Testis (tissue), 3 donors: ENCODE results near the gene ZMIZ2. TPM values are rescaled to one million over a fixed set of nuclear protein-coding genes. Genes with fewer than 3 reads are reported as not detected.

Experiments
- DNase-seq: peaks from one replicate; pipeline ENCODE4 v3.0.0-alpha.2; 2019
- H3K27ac ChIP-seq, 2 donors: fragments of 200-600 bp; sonication (generic); one replicate each; pipeline ENCODE4 v1.5.1; 2019
- H3K27me3 ChIP-seq: fragments of 200-600 bp; sonication (generic); one replicate; pipeline ENCODE4 v1.5.1; 2019
- H3K36me3 ChIP-seq: fragments of 200-600 bp; sonication (generic); one replicate; pipeline ENCODE4 v1.5.1; 2017; ENCODE audit warnings: low read depth; ENCODE audit errors: missing control alignments
- H3K4me1 ChIP-seq: fragments of 200-600 bp; sonication (generic); one replicate; pipeline ENCODE4 v1.5.1; 2019
- H3K4me3 ChIP-seq, 2 donors: fragments of 200-600 bp; sonication (generic); one replicate each; pipeline ENCODE4 v1.5.1; 2017 to 2019
- H3K9me3 ChIP-seq: fragments of 200-600 bp; sonication (generic); one replicate; pipeline ENCODE4 v1.5.1; 2017
- POLR2A ChIP-seq: fragments of 450-650 bp; IDR thresholded peaks from one replicate; pipeline ENCODE4 v1.6.1; 2017; ENCODE audit warnings: antibody characterized with exemption, mild to moderate bottlenecking, moderate library complexity
- WGBS, 2 donors: methylation state at CpG; one replicate each; pipeline ENCODE4 v1.1.5; 2018; 5-methylcytosine and 5-hydroxymethylcytosine counted together
- intact Hi-C: fragments of 100-400 bp; cut with DNase I; formaldehyde crosslinking; loops from one replicate; pipeline ENCODE4 v1.15.1; 2023; ENCODE audit warnings: low total_unique reads
- polyA plus RNA-seq: library from polyadenylated mRNA; stranded (reverse); fragments of 350-450 nt; fragmentation: Illumina TruSeq; extraction: RNeasy Lipid Tissue Mini Kit (QIAGEN cat#74804); gene quantifications from one replicate; pipeline ENCODE4 v1.2.3, GENCODE V29; 2014; ENCODE audit warnings: low read depth, low replicate concordance; ENCODE audit not compliant: insufficient read depth
- total RNA-seq, 2 donors: library from RNA; depleted of rRNA; stranded (reverse); fragments of >200 nt; gene quantifications; one replicate each; pipeline ENCODE4 v1.2.3, GENCODE V29; 2016
- TF ChIP-seq, protein P1 (sequence below), 3 experiments: fragments of 450-650 bp in 2 of 3; fragments of 200-600 bp in 1 of 3; sonication (generic) in 1 of 3; IDR thresholded peaks; one replicate each; pipeline ENCODE4 v1.5.1; 2016 to 2019; ENCODE audit warnings: antibody characterized with exemption in 3 of 3, mild to moderate bottlenecking in 2 of 3, moderate library complexity in 1 of 3

ZMIZ2 gene
- total and polyA plus RNA-seq, 3 donors from 2014 or later = 47.9 to 86.6 (median 85.9) TPM

DNA sequence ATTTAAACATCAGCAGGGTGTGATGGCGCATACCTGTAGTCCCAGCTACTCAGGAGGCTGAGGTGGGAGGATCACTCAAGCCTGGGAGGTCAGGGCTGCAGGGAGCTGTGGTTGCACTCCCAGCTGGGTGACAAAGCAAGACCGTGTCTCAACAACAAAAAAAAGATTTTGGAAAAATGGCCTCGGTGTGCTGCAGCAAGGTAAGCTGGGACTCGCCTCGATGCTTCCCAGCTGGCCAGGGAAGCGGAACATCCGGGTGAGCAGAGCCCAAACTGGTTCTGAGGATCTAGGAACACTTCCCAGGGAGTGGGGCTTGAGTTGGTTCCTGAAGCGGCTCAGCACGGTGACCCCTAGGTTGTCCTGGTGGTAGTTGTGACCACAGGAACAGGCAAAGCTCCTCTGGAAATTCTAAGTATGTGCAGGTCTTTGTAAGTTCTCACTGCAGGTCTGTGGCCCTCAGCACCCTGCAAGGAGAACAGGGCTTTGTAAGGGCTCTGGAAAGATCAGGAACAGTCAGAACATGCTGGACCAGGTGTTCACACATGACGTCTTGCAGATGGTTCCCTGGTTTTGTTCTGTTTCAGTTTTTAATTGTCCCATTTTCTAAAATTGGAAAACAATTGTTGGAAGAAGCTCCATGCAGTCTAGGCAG is 38.6 kb upstream of the ZMIZ2 start:
- TF ChIP-seq, protein P1, sequence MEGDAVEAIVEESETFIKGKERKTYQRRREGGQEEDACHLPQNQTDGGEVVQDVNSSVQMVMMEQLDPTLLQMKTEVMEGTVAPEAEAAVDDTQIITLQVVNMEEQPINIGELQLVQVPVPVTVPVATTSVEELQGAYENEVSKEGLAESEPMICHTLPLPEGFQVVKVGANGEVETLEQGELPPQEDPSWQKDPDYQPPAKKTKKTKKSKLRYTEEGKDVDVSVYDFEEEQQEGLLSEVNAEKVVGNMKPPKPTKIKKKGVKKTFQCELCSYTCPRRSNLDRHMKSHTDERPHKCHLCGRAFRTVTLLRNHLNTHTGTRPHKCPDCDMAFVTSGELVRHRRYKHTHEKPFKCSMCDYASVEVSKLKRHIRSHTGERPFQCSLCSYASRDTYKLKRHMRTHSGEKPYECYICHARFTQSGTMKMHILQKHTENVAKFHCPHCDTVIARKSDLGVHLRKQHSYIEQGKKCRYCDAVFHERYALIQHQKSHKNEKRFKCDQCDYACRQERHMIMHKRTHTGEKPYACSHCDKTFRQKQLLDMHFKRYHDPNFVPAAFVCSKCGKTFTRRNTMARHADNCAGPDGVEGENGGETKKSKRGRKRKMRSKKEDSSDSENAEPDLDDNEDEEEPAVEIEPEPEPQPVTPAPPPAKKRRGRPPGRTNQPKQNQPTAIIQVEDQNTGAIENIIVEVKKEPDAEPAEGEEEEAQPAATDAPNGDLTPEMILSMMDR (IDR thresholded peaks at IDR 0.05) = no peak
- TF ChIP-seq POLR2A = no peak
- H3K9me3 ChIP-seq = no peaks in the 10 kb centered on the region
- 85 to 89% methylated on average over 10 of the region's 10 CpGs for WGBS, 2 donors
- no peaks in the 10 kb centered on the region for H3K27me3 ChIP-seq
- no peak overlapping the region for H3K4me3 ChIP-seq
- no peaks in the 10 kb centered on the region for H3K4me1 ChIP-seq
- no peaks in the 10 kb centered on the region for H3K36me3 ChIP-seq
- H3K27ac ChIP-seq = no peak overlapping the region
- DNase-seq = no peak
- intact Hi-C loops = no loop called here

DNA sequence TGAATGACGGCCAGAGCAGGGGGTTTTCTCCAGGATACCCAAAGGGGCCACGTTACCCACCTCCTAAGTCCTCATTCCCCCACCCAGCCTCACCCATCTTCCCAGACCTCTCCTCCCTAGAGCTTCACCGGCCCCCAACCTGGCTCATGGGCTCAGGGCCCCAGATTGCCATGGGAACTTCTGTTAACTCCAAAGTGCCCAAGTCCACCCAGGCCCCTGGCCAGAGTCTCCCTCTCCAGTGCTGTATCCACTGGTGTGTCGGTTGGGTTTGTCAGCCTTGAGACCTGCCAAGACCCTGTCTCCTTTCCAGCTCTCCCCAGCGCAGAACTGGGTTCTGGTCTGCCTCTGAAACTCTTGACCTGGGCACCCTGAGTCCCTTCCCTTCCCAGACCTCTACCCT is 37.1 kb upstream of the ZMIZ2 start:
- Histone ChIP-seq H3K27me3 (no peaks in the 10 kb centered on the region), H3K36me3 (no peaks in the 10 kb centered on the region), H3K4me1 (no peaks in the 10 kb centered on the region), H3K27ac (no peak overlapping the region), H3K4me3 (no peak overlapping the region), H3K9me3 (no peaks in the 10 kb centered on the region)
- intact Hi-C loops = no loop called here
- TF ChIP-seq, protein P1 (IDR thresholded peaks at IDR 0.05) = no peak
- no peak for TF ChIP-seq POLR2A
- 62 to 79% methylated on average over 3 to 5 of the region's 5 CpGs for WGBS, 2 donors
- DNase-seq = no peak

DNA sequence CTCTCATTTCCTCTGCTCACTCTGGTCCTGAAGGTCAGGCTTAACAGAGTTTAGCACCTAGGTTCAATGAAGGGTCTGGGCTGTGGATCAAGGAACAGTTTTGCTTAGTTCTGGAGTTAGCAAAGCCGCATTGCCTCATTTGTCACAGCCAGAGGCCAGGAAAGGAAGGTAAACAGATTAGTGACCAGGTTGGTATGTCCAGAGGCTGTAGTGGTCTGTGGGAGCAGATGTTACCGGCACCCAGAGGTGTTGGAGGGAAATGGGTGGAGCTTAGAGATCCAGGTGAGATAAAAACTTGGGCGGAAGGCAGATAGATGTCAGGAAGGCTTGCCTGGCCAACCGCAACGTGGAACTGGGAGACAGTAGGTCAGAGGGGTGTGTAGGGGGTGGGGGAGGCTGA is 36.6 kb upstream of the ZMIZ2 start:
- intact Hi-C loops = no loop called here
- no peaks in the 10 kb centered on the region for H3K9me3 ChIP-seq
- no peak overlapping the region for H3K27ac ChIP-seq
- H3K4me1 ChIP-seq = no peaks in the 10 kb centered on the region
- no peak for DNase-seq
- TF ChIP-seq, protein P1 (IDR thresholded peaks at IDR 0.05) = no peak
- TF ChIP-seq POLR2A = no peak
- 54 to 73% methylated on average over 5 of the region's 5 CpGs for WGBS, 2 donors
- H3K36me3 ChIP-seq = no peaks in the 10 kb centered on the region
- H3K27me3 ChIP-seq = no peaks in the 10 kb centered on the region
- no peak overlapping the region for H3K4me3 ChIP-seq

DNA sequence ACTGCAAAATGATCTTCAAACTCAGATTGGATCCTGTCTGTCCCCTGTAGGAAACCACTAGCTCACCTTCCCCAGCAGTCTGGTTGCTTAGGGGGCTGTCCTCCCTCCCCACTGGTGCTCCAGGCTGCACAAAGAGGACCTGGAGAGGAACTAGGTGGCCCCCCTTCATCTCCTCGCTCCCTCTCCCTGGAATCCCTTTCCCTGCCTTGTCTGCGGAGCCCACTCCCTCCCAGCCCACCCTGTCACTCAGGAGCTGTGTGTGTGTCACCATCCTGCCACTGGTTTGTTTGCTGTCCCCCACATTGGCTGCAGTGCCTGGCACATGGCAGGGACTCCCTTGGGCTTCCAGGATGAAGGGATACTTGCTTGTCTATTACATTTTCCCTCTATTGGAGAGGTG is 35.5 kb upstream of the ZMIZ2 start:
- no peak overlapping the region for H3K4me3 ChIP-seq
- no peak overlapping the region for H3K27ac ChIP-seq
- WGBS, 2 donors = 97% methylated on average over 2 of the region's 2 CpGs; no CpG with 5 or more reads in 1 of the 2 donors
- no peaks in the 10 kb centered on the region for H3K4me1 ChIP-seq
- no peak for DNase-seq
- intact Hi-C loops = no loop called here
- no peaks in the 10 kb centered on the region for H3K9me3 ChIP-seq
- no peaks in the 10 kb centered on the region for H3K36me3 ChIP-seq
- H3K27me3 ChIP-seq = no peaks in the 10 kb centered on the region
- TF ChIP-seq, protein P1 (IDR thresholded peaks at IDR 0.05) = no peak
- no peak for TF ChIP-seq POLR2A
